ENCODE measurements around the gene TRIM44.
"Not testable (repeated sequence)": the region's sequence is repeated elsewhere in the genome, so short reads cannot be mapped to it uniquely, and the experiment has no call there.

TRIM44 gene

GRCh38 chr11:35761899-35762298 is 99.3 kb downstream of the TRIM44 start:
- DNase-seq = no peak

GRCh38 chr11:35763301-35763700 is 100.7 kb downstream of the TRIM44 start:
- DNase-seq = no peak

- no peak for DNase-seq
Observed at GRCh38 chr11:35763765-35764164, 101.2 kb downstream of the TRIM44 start.

- DNase-seq = no peak
Observed at GRCh38 chr11:35764417-35764816, 101.8 kb downstream of the TRIM44 start.

- no peak for DNase-seq
Observed at GRCh38 chr11:35765211-35765610, 102.6 kb downstream of the TRIM44 start.

GRCh38 chr11:35766651-35767050 is 104.1 kb downstream of the TRIM44 start:
- DNase-seq = no peak

- not testable (repeated sequence) for DNase-seq
Observed at GRCh38 chr11:35770425-35770824, 107.8 kb downstream of the TRIM44 start.

GRCh38 chr11:35771722-35772121 is 109.1 kb downstream of the TRIM44 start:
- no peak for DNase-seq

GRCh38 chr11:35777241-35777640 is 114.7 kb downstream of the TRIM44 start:
- DNase-seq = not testable (repeated sequence)

- not testable (repeated sequence) for DNase-seq
Observed at GRCh38 chr11:35778943-35779342, 116.4 kb downstream of the TRIM44 start.

- DNase-seq = no peak
Observed at GRCh38 chr11:35779409-35779808, 116.8 kb downstream of the TRIM44 start.

- DNase-seq = no peak
Observed at GRCh38 chr11:35780951-35781860, 118.6 kb downstream of the TRIM44 start.

- no peak for DNase-seq
Observed at GRCh38 chr11:35781861-35782470, 119.4 kb downstream of the TRIM44 start.

- DNase-seq = no peak
Observed at GRCh38 chr11:35783809-35784208, 121.2 kb downstream of the TRIM44 start.

- DNase-seq = no peak
Observed at GRCh38 chr11:35784699-35785098, 122.1 kb downstream of the TRIM44 start.

GRCh38 chr11:35785287-35786167 is 123.0 kb downstream of the TRIM44 start:
- no peak for DNase-seq

- no peak for DNase-seq
Observed at GRCh38 chr11:35786188-35786587, 123.6 kb downstream of the TRIM44 start.

- DNase-seq = no peak
Observed at GRCh38 chr11:35787013-35787504, 124.5 kb downstream of the TRIM44 start.

GRCh38 chr11:35787626-35788025 is 125.1 kb downstream of the TRIM44 start:
- DNase-seq = no peak

- no peak for DNase-seq
Observed at GRCh38 chr11:35791088-35791958, 128.7 kb downstream of the TRIM44 start.

- no peak for DNase-seq
Observed at GRCh38 chr11:35792148-35792845, 129.7 kb downstream of the TRIM44 start.

- DNase-seq = no peak
Observed at GRCh38 chr11:35792846-35793192, 130.2 kb downstream of the TRIM44 start.
